ENCODE data around the gene C16orf74.

DNA sequence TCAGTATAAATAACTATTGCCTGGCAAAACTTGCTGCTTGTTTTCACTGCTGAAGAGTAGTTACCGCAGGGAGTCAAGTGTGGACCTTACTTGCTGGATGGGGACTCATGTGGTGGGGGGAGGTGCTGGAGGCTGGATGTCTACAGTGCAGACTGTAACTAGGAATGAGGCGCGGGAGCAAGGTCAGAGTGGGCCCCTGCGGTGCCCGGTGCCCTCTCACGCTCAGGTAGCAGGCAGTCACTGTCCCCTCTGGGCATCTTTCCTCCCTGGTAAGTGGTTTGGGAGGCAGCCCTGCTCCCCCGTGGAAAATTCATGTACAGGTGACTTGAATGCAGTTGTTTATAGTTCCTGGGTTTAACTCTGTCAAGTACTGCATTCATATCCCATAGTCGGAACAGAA lies 43.8 kb upstream of the C16orf74 start:
- TF ChIP-seq, protein P1, sequence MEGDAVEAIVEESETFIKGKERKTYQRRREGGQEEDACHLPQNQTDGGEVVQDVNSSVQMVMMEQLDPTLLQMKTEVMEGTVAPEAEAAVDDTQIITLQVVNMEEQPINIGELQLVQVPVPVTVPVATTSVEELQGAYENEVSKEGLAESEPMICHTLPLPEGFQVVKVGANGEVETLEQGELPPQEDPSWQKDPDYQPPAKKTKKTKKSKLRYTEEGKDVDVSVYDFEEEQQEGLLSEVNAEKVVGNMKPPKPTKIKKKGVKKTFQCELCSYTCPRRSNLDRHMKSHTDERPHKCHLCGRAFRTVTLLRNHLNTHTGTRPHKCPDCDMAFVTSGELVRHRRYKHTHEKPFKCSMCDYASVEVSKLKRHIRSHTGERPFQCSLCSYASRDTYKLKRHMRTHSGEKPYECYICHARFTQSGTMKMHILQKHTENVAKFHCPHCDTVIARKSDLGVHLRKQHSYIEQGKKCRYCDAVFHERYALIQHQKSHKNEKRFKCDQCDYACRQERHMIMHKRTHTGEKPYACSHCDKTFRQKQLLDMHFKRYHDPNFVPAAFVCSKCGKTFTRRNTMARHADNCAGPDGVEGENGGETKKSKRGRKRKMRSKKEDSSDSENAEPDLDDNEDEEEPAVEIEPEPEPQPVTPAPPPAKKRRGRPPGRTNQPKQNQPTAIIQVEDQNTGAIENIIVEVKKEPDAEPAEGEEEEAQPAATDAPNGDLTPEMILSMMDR (IDR thresholded peaks at IDR 0.05): no peak
- no peak for TF ChIP-seq POLR2A (IDR thresholded peaks at IDR 0.05)
